SK-N-SH treated with all-trans-retinoic acid at 6 μM for 48 hours (cell line): Measurements from ENCODE around the gene C1orf159.

Experiments used
- BACH2 ChIP-seq: fragments of 250-450 bp; sonication (Bioruptor Pico); IDR thresholded peaks from 2 replicates; pipeline ENCODE4 v1.9.0; 2021; ENCODE audit warnings: mild to moderate bottlenecking, borderline replicate concordance
- CSDC2 ChIP-seq: fragments of 250-450 bp; sonication (Bioruptor Pico); IDR thresholded peaks from 2 replicates; pipeline ENCODE4 v1.5.0; 2020; ENCODE audit warnings: mild to moderate bottlenecking, moderate library complexity
- CSRNP3 ChIP-seq: fragments of 250-450 bp; sonication (Bioruptor Pico); IDR thresholded peaks from 2 replicates; pipeline ENCODE4 v1.5.1; 2021; ENCODE audit warnings: mild to moderate bottlenecking, moderate library complexity
- ESRRG ChIP-seq: fragments of 250-450 bp; sonication (Bioruptor Pico); IDR thresholded peaks from 2 replicates; pipeline ENCODE4 v1.6.1; 2021; ENCODE audit warnings: mild to moderate bottlenecking
- ISL1 ChIP-seq: fragments of 250-450 bp; sonication (Bioruptor Pico); IDR thresholded peaks from 2 replicates; pipeline ENCODE4 v2.1.2; 2022; ENCODE audit warnings: mild to moderate bottlenecking, moderate library complexity
- OSR1 ChIP-seq: fragments of 250-450 bp; sonication (Bioruptor Pico); IDR thresholded peaks from 2 replicates; pipeline ENCODE4 v1.8.0; 2022; ENCODE audit warnings: moderate library complexity, mild to moderate bottlenecking, inconsistent platforms
- SNAI2 ChIP-seq: fragments of 250-450 bp; sonication (Bioruptor Pico); IDR thresholded peaks from 2 replicates; pipeline ENCODE4 v1.5.0; 2020; ENCODE audit warnings: mild to moderate bottlenecking, moderate library complexity
- ZFP3 ChIP-seq: fragments of 250-450 bp; sonication (Bioruptor Pico); IDR thresholded peaks from 2 replicates; pipeline ENCODE4 v1.5.0; 2020; ENCODE audit warnings: mild to moderate bottlenecking, moderate library complexity
- ZFP30 ChIP-seq: fragments of 450-650 bp; formaldehyde crosslinking; IDR thresholded peaks from 2 replicates; pipeline ENCODE4 v1.5.0; 2022; ENCODE audit warnings: mild to moderate bottlenecking, moderate library complexity
- TF ChIP-seq, protein P1 (sequence below): fragments of 250-450 bp; sonication (Bioruptor Pico); IDR thresholded peaks from 2 replicates; pipeline ENCODE4 v1.8.0; 2020; ENCODE audit warnings: mild to moderate bottlenecking, moderate library complexity, borderline replicate concordance
- TF ChIP-seq, protein P2 (sequence below): fragments of 250-450 bp; sonication (Bioruptor Pico); IDR thresholded peaks from 2 replicates; pipeline ENCODE4 v1.5.1; 2020; ENCODE audit warnings: low read depth, mild to moderate bottlenecking, moderate library complexity
- TF ChIP-seq, protein P3 (sequence below): fragments of 250-450 bp; sonication (Bioruptor Pico); IDR thresholded peaks from 2 replicates; pipeline ENCODE4 v1.5.0; 2020; ENCODE audit warnings: mild to moderate bottlenecking, moderate library complexity

- TF ChIP-seq ZFP3 (CRISPR knock-in tag) (no peak), ESRRG (CRISPR knock-in tag) (no peak), ISL1 (CRISPR knock-in tag) (no peak), CSRNP3 (CRISPR knock-in tag) (no peak), CSDC2 (no peak), SNAI2 (CRISPR knock-in tag) (no peak), ZFP30 (CRISPR knock-in tag) (no peak), BACH2 (CRISPR knock-in tag) (no peak), OSR1 (CRISPR knock-in tag) (no peak)
- TF ChIP-seq, protein P1, sequence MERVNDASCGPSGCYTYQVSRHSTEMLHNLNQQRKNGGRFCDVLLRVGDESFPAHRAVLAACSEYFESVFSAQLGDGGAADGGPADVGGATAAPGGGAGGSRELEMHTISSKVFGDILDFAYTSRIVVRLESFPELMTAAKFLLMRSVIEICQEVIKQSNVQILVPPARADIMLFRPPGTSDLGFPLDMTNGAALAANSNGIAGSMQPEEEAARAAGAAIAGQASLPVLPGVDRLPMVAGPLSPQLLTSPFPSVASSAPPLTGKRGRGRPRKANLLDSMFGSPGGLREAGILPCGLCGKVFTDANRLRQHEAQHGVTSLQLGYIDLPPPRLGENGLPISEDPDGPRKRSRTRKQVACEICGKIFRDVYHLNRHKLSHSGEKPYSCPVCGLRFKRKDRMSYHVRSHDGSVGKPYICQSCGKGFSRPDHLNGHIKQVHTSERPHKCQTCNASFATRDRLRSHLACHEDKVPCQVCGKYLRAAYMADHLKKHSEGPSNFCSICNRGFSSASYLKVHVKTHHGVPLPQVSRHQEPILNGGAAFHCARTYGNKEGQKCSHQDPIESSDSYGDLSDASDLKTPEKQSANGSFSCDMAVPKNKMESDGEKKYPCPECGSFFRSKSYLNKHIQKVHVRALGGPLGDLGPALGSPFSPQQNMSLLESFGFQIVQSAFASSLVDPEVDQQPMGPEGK (CRISPR knock-in tag): no peak
- TF ChIP-seq, protein P2, sequence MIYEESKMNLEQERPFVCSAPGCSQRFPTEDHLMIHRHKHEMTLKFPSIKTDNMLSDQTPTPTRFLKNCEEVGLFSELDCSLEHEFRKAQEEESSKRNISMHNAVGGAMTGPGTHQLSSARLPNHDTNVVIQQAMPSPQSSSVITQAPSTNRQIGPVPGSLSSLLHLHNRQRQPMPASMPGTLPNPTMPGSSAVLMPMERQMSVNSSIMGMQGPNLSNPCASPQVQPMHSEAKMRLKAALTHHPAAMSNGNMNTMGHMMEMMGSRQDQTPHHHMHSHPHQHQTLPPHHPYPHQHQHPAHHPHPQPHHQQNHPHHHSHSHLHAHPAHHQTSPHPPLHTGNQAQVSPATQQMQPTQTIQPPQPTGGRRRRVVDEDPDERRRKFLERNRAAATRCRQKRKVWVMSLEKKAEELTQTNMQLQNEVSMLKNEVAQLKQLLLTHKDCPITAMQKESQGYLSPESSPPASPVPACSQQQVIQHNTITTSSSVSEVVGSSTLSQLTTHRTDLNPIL (CRISPR knock-in tag): no peak
- TF ChIP-seq, protein P3, sequence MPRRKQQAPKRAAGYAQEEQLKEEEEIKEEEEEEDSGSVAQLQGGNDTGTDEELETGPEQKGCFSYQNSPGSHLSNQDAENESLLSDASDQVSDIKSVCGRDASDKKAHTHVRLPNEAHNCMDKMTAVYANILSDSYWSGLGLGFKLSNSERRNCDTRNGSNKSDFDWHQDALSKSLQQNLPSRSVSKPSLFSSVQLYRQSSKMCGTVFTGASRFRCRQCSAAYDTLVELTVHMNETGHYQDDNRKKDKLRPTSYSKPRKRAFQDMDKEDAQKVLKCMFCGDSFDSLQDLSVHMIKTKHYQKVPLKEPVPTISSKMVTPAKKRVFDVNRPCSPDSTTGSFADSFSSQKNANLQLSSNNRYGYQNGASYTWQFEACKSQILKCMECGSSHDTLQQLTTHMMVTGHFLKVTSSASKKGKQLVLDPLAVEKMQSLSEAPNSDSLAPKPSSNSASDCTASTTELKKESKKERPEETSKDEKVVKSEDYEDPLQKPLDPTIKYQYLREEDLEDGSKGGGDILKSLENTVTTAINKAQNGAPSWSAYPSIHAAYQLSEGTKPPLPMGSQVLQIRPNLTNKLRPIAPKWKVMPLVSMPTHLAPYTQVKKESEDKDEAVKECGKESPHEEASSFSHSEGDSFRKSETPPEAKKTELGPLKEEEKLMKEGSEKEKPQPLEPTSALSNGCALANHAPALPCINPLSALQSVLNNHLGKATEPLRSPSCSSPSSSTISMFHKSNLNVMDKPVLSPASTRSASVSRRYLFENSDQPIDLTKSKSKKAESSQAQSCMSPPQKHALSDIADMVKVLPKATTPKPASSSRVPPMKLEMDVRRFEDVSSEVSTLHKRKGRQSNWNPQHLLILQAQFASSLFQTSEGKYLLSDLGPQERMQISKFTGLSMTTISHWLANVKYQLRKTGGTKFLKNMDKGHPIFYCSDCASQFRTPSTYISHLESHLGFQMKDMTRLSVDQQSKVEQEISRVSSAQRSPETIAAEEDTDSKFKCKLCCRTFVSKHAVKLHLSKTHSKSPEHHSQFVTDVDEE (CRISPR knock-in tag): no peak
Measured at GRCh38 chr1:1048765-1049164, 67.1 kb downstream of the C1orf159 start.
